Motor neuron (in vitro differentiated cells): ENCODE measurements around the gene ITPRIP. TPM values are rescaled to one million over a fixed set of nuclear protein-coding genes. Genes with fewer than 3 reads are reported as not detected.

Source experiments
- ATAC-seq, 8 experiments: fragments of 200-7000 bp; cut with Tn5 transposase; replicated peaks in 6 of 8; 2 replicates each; pipeline ENCODE4 v1.8.0; 2021; ENCODE audit warnings: mild to moderate bottlenecking in 8 of 8, moderate library complexity in 8 of 8
- H3K27ac ChIP-seq, 2 donors: fragments of 250-450 bp; sonication (Bioruptor Pico); 2 replicates each; pipeline ENCODE4 v1.9.0; 2021; ENCODE audit warnings: antibody characterized with exemption in 2 of 2, mild to moderate bottlenecking in 2 of 2, moderate library complexity in 1 of 2
- H3K4me1 ChIP-seq, 2 donors: fragments of 250-450 bp; sonication (Bioruptor Pico); replicated peaks in 1 of 2; 2 replicates each; pipeline ENCODE4 v1.6.1; 2021; ENCODE audit warnings: antibody characterized with exemption in 2 of 2, mild to moderate bottlenecking in 2 of 2, moderate library complexity in 1 of 2
- H3K4me3 ChIP-seq, 5 donors: fragments of 250-450 bp; sonication (Bioruptor Pico); 2 replicates each; pipeline ENCODE4 v1.9.0; 2021; ENCODE audit warnings: antibody characterized with exemption in 5 of 5, mild to moderate bottlenecking in 5 of 5, moderate library complexity in 4 of 5
- WGBS, 10 experiments: fragments of 450-650 bp; shearing (Covaris generic); methylation state at CpG; one replicate each; pipeline ENCODE4 v1.0.0; 2022; 5-methylcytosine and 5-hydroxymethylcytosine counted together
- in situ Hi-C, 9 experiments: fragments of 400-800 bp; cut with MboI; loops; one replicate each; pipeline ENCODE4 v1.15.0; 2021; ENCODE audit warnings: low sequenced_read_pairs in 9 of 9, low pct_unique_long_range_greater_than_20kb in 2 of 9; ENCODE audit not compliant: unreplicated experiment in 9 of 9
- total RNA-seq, 8 experiments: library from RNA; unstranded; fragments of 300-600 nt; gene quantifications; 2 replicates each; pipeline versions ENCODE4 v1.2.3 to v1.2.4, GENCODE V29; 2022

Gene ITPRIP
- total RNA-seq, 8 experiments from 2014 or later: 5.4 to 17.7 (median 8.6) TPM

DNA sequence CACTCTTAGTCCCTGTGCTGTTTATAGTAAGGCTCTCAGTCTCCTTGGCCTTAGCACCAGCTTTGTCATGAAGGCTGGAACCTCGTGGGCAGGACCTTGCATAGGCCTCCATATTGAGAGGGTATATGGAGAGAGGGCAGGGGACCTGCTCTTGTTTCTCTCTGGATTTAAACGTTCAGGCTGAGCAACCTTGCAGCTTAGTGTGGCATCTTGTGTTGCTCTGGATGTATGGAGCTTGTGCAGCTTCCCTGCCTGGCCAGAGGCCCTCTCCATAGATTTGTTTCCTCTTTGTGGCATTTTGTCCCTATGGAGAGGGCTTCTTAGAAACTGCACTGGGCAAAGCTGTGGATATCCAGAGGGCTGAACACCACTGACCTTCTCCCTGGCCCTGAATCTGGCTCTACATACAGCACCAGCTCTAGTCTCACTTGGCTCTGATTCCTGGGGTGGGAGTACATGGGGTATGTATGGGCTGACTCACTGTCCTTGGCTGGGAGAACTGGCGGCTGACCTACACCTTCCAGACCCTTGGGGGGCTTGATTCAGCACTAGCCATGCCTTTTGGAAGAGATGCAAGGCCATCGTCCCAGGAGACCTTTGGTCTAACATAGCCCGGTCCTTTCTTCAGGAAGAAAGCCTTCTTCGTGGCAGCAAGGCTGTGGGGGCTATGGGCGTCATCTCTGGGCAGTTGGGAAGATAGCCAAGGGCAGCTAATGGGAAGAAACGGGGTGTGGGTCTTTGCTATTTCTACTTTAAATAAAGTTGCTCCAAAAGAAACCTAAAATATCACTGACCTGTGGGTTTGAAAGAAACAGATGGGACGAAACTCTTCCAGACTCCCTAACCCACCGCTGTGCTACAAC is 30.5 kb downstream of the ITPRIP start:
- peak in 1 of 8 experiments; percentile 3 for ATAC-seq
- in situ Hi-C loops: no loop called here
- H3K27ac ChIP-seq: no peak overlapping the region
- peaks cover 16 to 23% of the 10 kb centered on the region in 2 donors for H3K4me1 ChIP-seq
- H3K4me3 ChIP-seq: no peak overlapping the region
- WGBS, 10 experiments: 71 to 100% (median 87%) methylated on average over 2 to 8 of the region's 10 CpGs; no CpG with 5 or more reads in 2 of the 10 experiments

DNA sequence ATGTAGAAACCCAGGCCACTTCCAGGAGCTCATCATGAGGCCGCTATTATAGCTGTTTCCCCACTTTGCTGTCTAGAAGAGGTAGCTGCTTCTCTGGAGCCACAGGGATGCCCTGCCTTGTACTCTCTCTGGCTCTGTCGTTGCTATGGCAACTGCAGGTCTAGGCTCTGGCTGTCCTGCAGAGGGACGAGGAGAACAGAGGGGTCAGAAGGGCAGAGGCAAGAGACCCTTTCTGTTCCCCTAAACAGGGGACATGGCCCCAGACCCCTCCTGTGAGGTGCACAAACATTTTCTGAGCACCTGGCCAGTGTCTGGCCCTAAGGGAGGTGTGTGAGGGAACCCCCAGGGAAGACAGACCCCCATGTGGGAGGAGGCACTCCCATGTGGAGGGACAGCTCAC is 31.4 kb downstream of the ITPRIP start:
- peak in 6 of 8 experiments; percentile 4 to 82 (median 72) for ATAC-seq
- Histone ChIP-seq H3K27ac (no peak overlapping the region), H3K4me1 (peaks cover 16 to 18% of the 10 kb centered on the region in 2 donors), H3K4me3 (no peak overlapping the region)
- in situ Hi-C loops: no loop called here
- WGBS, 10 experiments: 20 to 100% (median 55%) methylated on average over 1 to 2 of the region's 3 CpGs; no CpG with 5 or more reads in 6 of the 10 experiments

DNA sequence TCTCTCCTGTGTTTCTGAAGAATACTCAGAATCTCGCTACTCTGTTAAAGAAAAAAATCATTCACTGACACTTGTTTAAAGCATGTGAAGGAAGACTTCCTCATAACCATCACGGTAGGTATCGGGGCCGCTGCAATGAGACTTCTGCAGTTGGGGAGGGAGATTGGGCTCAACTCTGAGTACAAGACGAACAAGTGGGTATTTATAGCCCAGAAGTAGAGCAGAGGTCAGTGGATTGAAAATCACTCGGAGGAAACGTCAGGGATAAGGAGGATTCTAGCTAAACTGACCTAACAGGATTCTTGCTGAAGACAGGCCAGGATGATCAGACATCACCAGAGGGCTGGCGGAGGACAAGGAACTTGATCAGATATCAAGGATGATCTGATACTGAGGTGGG is 33.3 kb downstream of the ITPRIP start:
- WGBS, 10 experiments: 77 to 100% (median 95%) methylated on average over 1 to 8 of the region's 8 CpGs
- H3K4me3 ChIP-seq: no peak overlapping the region
- no peak for ATAC-seq

DNA sequence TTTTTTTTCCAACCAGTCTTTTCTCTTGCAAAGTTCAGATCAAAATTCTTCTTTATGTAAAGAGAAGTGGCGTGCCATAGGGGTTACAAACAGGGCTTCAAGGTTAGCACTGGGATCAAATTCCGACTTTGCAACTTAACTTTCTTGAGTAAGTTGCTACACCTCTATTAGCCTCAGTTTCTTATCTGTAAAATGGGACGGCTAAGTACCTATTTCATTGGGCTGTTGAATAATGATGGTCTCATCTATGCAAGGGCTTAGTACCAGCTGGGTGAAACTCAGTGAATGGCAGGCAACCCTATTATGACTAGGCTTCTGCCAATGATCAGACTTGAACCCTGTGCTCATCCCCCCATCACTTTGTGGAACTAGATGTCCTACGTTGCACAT is 33.9 kb downstream of the ITPRIP start:
- 37 to 100% (median 80%) methylated on average over 1 to 4 of the region's 4 CpGs; no CpG with 5 or more reads in 1 of the 10 experiments for whole genome bisulfite sequencing, 10 experiments
- ATAC-seq: no peak
- in situ Hi-C loops: no loop called here
- Histone ChIP-seq H3K4me3 (no peak overlapping the region), H3K27ac (no peak overlapping the region), H3K4me1 (peaks cover 28% of the 10 kb centered on the region in 2 donors)

More for the DNA sequence above, 33.3 kb downstream of the ITPRIP start:
- H3K27ac ChIP-seq: no peak overlapping the region
- peaks cover 28% of the 10 kb centered on the region in 2 donors for H3K4me1 ChIP-seq
- in situ Hi-C loops: no loop called here

DNA sequence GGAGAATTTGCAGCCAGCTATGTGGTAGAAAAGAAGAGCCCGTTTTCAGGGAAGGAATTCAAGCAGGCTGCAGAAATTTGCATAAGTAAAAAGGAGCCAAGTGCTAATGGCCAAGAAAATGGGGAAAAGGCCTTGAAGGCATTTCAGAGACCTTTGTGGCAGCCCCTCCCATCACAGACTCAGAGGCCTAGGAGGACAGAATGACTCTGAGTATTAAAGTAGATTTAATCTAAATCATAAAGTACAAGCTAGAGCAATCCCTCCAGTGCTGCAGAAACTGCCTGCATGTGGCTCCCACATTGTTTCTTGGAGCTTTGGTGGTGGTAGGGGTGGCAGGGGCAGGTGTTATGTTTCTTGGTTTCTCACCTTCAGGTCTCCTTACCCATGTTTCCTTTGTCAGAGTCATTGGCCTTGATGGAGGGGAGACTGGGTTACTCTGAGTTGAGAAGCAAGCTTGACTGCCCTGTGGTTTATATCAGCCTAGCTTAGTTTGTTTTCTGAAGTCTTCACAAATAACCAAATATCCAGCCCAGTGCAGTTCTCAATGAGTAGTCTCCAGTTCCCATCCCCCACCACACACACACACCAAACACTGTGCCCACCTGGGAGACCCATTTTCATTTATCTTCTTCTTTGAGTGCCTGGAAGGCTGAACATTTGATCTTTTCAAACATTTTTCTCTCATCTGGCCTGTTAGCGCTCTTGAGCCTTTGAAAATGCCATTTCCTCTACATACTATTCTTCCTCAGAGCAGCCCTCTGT is 34.5 kb downstream of the ITPRIP start:
- in situ Hi-C loops: no loop called here
- H3K27ac ChIP-seq: no peak overlapping the region
- H3K4me1 ChIP-seq: peaks cover 28% of the 10 kb centered on the region in 2 donors
- H3K4me3 ChIP-seq: no peak overlapping the region
- WGBS, 10 experiments: 0 to 86% (median 50%) methylated on average over 1 to 2 of the region's 2 CpGs; no CpG with 5 or more reads in 1 of the 10 experiments
- no peak for ATAC-seq

DNA sequence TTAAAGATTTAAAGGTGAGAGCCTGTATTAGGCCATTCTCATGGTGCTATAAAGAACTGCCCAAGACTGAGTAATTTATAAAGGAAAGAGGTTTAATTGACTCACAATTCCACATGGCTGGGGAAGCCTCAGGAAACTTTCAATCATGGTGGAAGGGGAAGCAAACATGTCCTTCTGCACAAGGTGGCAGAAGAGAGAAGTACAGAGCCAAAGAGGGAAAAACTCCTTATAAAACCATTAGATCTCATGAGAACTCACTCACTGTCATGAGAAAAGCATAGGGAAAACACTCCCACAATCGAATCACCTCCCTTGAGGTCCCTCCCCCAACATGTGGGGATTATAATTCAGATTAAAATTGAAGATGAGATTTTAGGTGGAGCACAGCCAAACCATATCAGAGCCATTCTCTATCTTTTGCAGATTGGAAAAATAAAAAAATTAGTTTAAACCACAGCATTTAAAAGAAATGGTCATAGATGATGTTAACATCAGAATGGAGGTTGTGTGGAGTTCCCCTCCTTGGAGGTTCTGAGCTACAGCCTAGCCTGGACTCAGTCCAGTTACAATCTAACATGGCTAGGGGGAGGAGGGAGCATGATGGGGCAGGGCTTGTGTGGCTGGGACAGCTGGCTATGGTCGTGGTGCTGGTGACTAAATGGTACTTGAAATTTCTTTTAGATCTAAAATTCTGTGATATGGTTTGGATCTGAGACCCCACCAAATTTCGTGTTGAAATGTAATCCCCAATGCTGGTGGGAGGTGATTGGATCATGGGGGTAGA is 36.2 kb downstream of the ITPRIP start:
- in situ Hi-C loops: no loop called here
- Histone ChIP-seq H3K27ac (no peak overlapping the region), H3K4me1 (peaks cover 26 to 28% of the 10 kb centered on the region in 2 donors), H3K4me3 (no peak overlapping the region)
- ATAC-seq: no peak
- 13 to 90% (median 73%) methylated on average over 1 to 3 of the region's 3 CpGs; no CpG with 5 or more reads in 2 of the 10 experiments for WGBS, 10 experiments

DNA sequence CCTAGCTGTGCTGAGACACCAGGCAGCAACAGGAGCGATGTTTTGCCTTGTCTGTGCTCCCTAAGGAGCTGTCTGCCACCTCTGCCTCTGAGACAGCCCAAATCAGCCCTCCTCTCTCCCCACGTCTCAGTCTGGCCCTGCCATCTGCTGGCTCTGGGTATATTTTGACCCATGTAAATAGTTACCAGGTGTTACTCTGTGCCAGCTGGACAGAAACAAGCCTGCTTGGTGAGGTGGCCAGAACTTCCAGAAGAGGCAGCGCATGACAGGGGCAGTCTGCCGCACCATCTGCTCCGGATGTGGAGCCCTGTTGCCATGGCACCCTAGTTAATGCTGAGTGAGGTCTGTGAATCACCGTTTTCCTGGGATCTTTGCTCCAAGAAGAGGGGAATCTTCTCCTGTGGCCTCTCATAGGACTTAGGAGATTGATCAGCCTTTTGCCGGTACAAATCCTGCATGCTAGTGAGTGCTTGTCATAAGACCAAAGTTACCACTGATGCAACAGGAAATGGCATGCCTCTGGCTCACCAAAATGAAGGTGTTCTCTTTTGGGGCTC is 37.5 kb downstream of the ITPRIP start:
- no peak overlapping the region for H3K27ac ChIP-seq
- ATAC-seq: peak; percentile 77 to 96 (median 92)
- 0 to 67% (median 40%) methylated on average over 1 to 3 of the region's 7 CpGs; no CpG with 5 or more reads in 5 of the 10 experiments for WGBS, 10 experiments
- in situ Hi-C loops: no loop called here
- peaks cover 14 to 17% of the 10 kb centered on the region in 2 donors for H3K4me1 ChIP-seq
- no peak overlapping the region for H3K4me3 ChIP-seq

DNA sequence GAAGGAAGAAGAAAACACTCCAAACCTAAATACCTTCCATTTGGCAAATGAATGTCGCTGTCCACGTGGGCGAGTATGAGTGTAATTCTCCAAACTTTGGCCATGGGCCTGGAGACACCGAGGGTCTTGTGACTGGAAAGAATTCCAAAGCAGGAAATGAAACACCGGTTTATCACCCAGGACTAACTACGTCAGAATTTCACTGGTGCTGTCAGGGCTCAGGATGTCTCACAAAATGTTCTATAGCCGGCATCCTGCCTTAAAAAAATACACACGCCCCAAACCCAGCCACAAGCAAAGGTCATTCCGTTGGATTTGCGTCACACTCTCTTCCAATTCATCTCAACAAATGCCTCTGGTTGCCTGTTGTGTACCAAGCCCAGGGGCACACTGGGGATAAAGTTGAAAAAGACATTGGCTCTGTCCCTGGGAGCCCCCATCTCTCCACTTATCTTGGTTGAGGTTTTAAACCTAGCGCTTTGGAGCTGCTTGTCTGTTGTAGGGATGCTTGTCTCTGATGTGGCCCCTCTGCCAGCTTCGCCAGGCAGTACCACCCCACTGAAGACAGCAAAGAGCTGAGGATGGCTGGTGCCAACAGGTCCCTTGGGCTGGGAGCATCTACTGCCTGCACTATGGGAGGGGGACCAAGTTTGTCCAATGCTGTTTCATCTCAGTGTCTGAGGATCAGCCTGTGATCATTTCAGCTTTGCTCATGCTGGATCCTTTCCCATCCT is 38.1 kb downstream of the ITPRIP start:
- in situ Hi-C loops: no loop called here
- ATAC-seq: peak in 2 of 8 experiments; percentile 10 to 18
- no peak overlapping the region for H3K4me3 ChIP-seq
- WGBS, 10 experiments: 50 to 100% (median 97%) methylated on average over 1 to 10 of the region's 12 CpGs; no CpG with 5 or more reads in 4 of the 10 experiments
- H3K27ac ChIP-seq: no peak overlapping the region
- peaks cover 11 to 12% of the 10 kb centered on the region in 2 donors for H3K4me1 ChIP-seq

DNA sequence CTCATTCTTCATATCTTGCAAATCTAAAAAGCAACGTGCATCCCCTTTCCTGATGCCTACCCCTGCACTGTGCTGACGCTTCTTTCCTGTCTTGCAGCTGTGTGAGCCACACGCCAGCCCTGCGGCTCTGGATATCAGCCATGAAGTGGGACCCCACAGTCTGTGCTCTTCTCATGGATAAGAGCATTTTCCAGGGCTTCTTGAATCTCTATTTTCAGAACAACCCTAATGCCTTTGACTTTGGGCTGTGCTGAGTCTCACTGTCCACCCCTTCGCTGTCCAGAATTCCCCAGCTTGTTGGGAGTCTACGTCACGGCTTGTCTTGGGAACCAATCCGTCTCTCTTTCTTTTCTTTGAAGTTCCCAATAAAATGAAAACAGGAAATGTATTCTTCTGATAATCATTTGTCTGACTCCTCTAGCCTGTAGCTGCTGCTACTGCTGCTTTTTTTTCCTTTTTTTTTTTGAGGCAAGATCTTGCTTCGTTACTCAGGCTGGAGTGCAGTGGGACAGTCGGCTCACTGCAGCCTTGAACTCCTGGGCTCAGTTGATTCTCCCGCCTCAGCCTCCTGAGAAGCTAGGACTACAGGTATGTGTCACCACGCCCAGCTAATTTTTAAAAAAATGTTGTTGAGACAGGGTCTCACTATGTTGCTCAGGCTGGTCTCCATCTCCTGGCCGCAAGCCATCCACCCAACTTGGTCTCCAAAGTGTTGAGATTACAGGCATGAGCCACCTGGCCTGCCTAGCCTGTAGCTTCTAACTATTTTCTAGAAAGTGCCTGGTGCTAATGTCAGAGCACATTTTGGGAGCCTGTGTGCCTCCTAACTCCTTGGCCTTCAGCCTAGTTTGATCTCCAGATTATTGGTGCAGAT is 39.0 kb downstream of the ITPRIP start:
- peak in 1 of 8 experiments; percentile 8 for ATAC-seq
- 40 to 100% (median 87%) methylated on average over 1 to 13 of the region's 13 CpGs for WGBS, 10 experiments
- in situ Hi-C loops: loop anchor here in 1 of 9 experiments (10.0 kb wide), 1 partner anchor 46 kb away; no protein-coding TSS in a partner anchor
- peaks cover 11 to 12% of the 10 kb centered on the region in 2 donors for H3K4me1 ChIP-seq
- no peak overlapping the region for H3K4me3 ChIP-seq
- H3K27ac ChIP-seq: no peak overlapping the region

DNA sequence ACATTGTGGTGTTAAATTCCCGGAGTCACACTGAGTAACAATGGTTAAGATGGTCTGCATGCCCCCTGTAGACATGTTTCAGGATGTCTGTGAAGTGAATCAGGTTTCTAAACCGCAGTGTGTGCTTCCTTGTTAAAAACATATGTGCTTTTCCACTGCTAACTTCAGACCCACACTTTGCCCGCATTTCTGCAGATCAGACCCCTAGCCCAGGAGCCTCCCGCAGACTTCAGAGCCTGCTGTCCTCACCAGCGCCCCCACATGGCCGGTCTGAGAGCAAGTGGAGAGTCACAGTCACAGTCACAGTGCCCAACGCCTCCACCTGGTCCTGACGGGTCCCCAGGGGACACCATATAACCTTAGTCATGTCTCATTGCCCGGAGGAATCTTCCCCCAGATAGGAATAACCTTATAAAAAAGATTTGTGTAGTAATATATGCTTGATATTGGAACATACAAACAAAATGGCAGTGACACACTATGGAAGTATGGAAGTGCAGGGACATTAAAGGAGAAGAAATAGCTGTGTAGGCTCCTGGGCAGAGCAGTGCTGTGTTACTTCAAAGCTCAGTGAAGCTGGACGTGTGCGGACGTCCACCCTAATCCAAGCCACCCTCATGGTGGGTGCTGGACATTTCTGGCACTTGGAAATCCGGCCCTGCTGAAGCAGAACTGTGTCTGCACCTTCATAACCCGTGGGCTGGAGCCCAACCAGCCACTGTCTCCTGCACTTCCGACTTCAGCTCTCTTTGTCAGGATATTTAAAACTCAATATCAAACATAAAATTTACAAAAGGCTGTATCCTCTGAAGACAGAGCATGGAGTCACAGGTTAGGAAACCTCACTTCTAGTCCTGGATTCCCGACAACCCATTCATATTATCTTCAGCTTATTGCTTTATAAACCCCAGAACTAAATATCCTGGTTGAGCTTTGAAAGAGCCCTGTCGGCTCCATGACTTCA is 40.3 kb downstream of the ITPRIP start:
- no peak overlapping the region for H3K27ac ChIP-seq
- peaks cover 11 to 12% of the 10 kb centered on the region in 2 donors for H3K4me1 ChIP-seq
- WGBS, 10 experiments: 49 to 96% (median 71%) methylated on average over 2 to 11 of the region's 17 CpGs
- H3K4me3 ChIP-seq: no peak overlapping the region
- in situ Hi-C loops: loop anchor here in 1 of 9 experiments (10.0 kb wide), 1 partner anchor 47 kb away; no protein-coding TSS in a partner anchor
- ATAC-seq: peak in 3 of 8 experiments; percentile 6 to 40 (median 10)
